B cell (primary cell): ENCODE data around the gene MRPL10. TPM values are rescaled to one million over a fixed set of nuclear protein-coding genes. Genes with fewer than 3 reads are reported as not detected.

ENCODE experiments used
- ATAC-seq: fragments of 200-7000 bp; cut with Tn5 transposase; one replicate; pipeline ENCODE4 v1.10.0; 2021; ENCODE audit warnings: low read depth, mild to moderate bottlenecking, moderate number of reproducible peaks, moderate library complexity
- CTCF ChIA-PET: fragments of 350-600 bp; sonication (Branson Sonifier 250); formaldehyde crosslinking; loops from one replicate; lab custom pipeline; 2021; ENCODE audit warnings: antibody characterized with exemption, inconsistent platforms; lab: Charles Lee
- POLR2A ChIA-PET: fragments of 350-600 bp; sonication (Branson Sonifier 250); formaldehyde crosslinking; loops from one replicate; lab custom pipeline; 2021; ENCODE audit warnings: antibody characterized with exemption; lab: Charles Lee
- DNase-seq: peaks from one replicate; pipeline ENCODE4 v3.0.0; 2013
- H2AFZ ChIP-seq: 2 replicates; pipeline ENCODE4 v1.6.1; 2012; ENCODE audit warnings: mild to moderate bottlenecking, low read depth, low read length; ENCODE audit not compliant: insufficient read depth, poor library complexity, severe bottlenecking
- H3K27ac ChIP-seq, 2 donors: 1 replicate in 1 of 2; 2 replicates in 1 of 2; pipeline ENCODE4 v1.5.1; 2012 to 2013; ENCODE audit warnings: low read length in 2 of 2, mild to moderate bottlenecking in 2 of 2, moderate library complexity in 1 of 2
- H3K27me3 ChIP-seq, 4 experiments: fragments of 200-600 bp in 1 of 4; sonication (generic) in 1 of 4; replicated peaks in 1 of 4; 1 replicate in 2 of 4; 2 replicates in 2 of 4; pipeline versions ENCODE4 v1.6.1 to v1.7.0; 2013 to 2016; ENCODE audit warnings: low read length in 3 of 4, mild to moderate bottlenecking in 2 of 4, mixed read lengths in 1 of 4, moderate library complexity in 1 of 4; ENCODE audit not compliant: insufficient read depth in 4 of 4, control insufficient read depth in 3 of 4; ENCODE audit errors: control extremely low read depth in 1 of 4
- H3K36me3 ChIP-seq, 2 experiments: replicated peaks in 1 of 2; 1 replicate in 1 of 2; 2 replicates in 1 of 2; pipeline versions ENCODE4 v1.6.1 to v1.7.1; 2013; ENCODE audit warnings: low read length in 1 of 2; ENCODE audit not compliant: insufficient read depth in 2 of 2, control insufficient read depth in 1 of 2; ENCODE audit errors: control extremely low read depth in 1 of 2, extremely low read depth in 1 of 2
- H3K4me1 ChIP-seq, 2 donors: fragments of 200-600 bp in 1 of 2; sonication (generic) in 1 of 2; 1 replicate in 1 of 2; 2 replicates in 1 of 2; pipeline versions ENCODE4 v1.5.1 to v1.6.1; 2013 to 2017; ENCODE audit warnings: low read length in 2 of 2; ENCODE audit not compliant: control insufficient read depth in 2 of 2, insufficient read depth in 2 of 2
- H3K4me2 ChIP-seq: replicated peaks from 2 replicates; pipeline ENCODE3; 2012; ENCODE audit warnings: mild to moderate bottlenecking, low read depth, low read length; ENCODE audit not compliant: poor library complexity, severe bottlenecking
- H3K4me3 ChIP-seq, 5 experiments: fragments of 200-600 bp in 1 of 5; sonication (generic) in 1 of 5; 1 replicate in 3 of 5; 2 replicates in 2 of 5; pipeline versions ENCODE4 v1.5.1 to v1.7.0; 2011 to 2016; ENCODE audit warnings: low read length in 4 of 5, mild to moderate bottlenecking in 4 of 5, low read depth in 2 of 5, control low read depth in 1 of 5, moderate library complexity in 1 of 5; ENCODE audit not compliant: insufficient read depth in 1 of 5; ENCODE audit errors: control extremely low read depth in 1 of 5, extremely low read depth in 1 of 5
- H3K79me2 ChIP-seq: fragments of 200-600 bp; sonication (generic); one replicate; pipeline ENCODE4 v1.6.0; 2016; ENCODE audit warnings: low read length; ENCODE audit not compliant: control insufficient read depth, insufficient read depth
- H3K9ac ChIP-seq: fragments of 200-600 bp; sonication (generic); 2 replicates; pipeline ENCODE4 v1.6.1; 2017; ENCODE audit warnings: mild to moderate bottlenecking, low read length, moderate library complexity
- H3K9me3 ChIP-seq, 3 donors: one replicate each; pipeline versions ENCODE4 v1.6.1 to v1.7.1; 2013; ENCODE audit warnings: low read length in 2 of 3; ENCODE audit not compliant: control insufficient read depth in 2 of 3, insufficient read depth in 1 of 3; ENCODE audit errors: control extremely low read depth in 1 of 3
- H4K20me1 ChIP-seq: 2 replicates; pipeline ENCODE4 v1.6.0; 2012; ENCODE audit warnings: mild to moderate bottlenecking, low read length; ENCODE audit not compliant: insufficient read depth, control insufficient read depth, poor library complexity, severe bottlenecking
- H3K27ac Mint-ChIP-seq: one replicate; pipeline ENCODE4 v1.8.0; 2021; ENCODE audit warnings: mixed read lengths
- H3K27me3 Mint-ChIP-seq: one replicate; pipeline ENCODE4 v1.8.0; 2021; ENCODE audit warnings: mixed read lengths
- H3K4me1 Mint-ChIP-seq: one replicate; pipeline ENCODE4 v1.8.0; 2021; ENCODE audit warnings: mixed read lengths
- H3K4me3 Mint-ChIP-seq: one replicate; pipeline ENCODE4 v1.8.0; 2021; ENCODE audit warnings: mixed read lengths
- H3K9me3 Mint-ChIP-seq: one replicate; pipeline ENCODE4 v1.8.0; 2022; ENCODE audit warnings: mixed read lengths; ENCODE audit not compliant: insufficient read depth
- CTCF ChIP-seq: fragments of 200-600 bp; IDR thresholded peaks from one replicate; pipeline ENCODE4 v1.8.0; 2022; ENCODE audit warnings: antibody characterized with exemption, mild to moderate bottlenecking
- EZH2 ChIP-seq: IDR thresholded peaks from 2 replicates; pipeline ENCODE4 v1.6.1; 2012; ENCODE audit warnings: borderline replicate concordance, low read depth, mild to moderate bottlenecking, moderate library complexity, low read length; ENCODE audit not compliant: insufficient read depth, poor library complexity, severe bottlenecking
- WGBS: methylation state at CpG from one replicate; pipeline ENCODE4 v1.1.5; 2013; ENCODE audit warnings: missing lambda C conversion rate; ENCODE audit not compliant: insufficient coverage; 5-methylcytosine and 5-hydroxymethylcytosine counted together
- intact Hi-C: fragments of 100-400 bp; cut with micrococcal nuclease; formaldehyde crosslinking; loops from one replicate; pipeline ENCODE4 v1.10.0; 2022
- polyA plus RNA-seq: library from polyadenylated mRNA; depleted of rRNA; stranded (reverse); fragments of >200 nt; gene quantifications from 2 replicates; pipeline ENCODE4 v1.2.3, GENCODE V29; 2012
- total RNA-seq, 2 donors: library from RNA; stranded (reverse); fragments of 120-200 nt in 1 of 2; gene quantifications; 1 replicate in 1 of 2; 2 replicates in 1 of 2; pipeline versions ENCODE4 v1.2.3 to v1.2.4, GENCODE V29; 2013 to 2022

The MRPL10 gene
- total and polyA plus RNA-seq, 2 donors (not counting 1 experiment from before 2014, with no cell fraction given): 34.8 to 39.4 TPM

- POLR2A ChIA-PET: interaction anchor here (0.6 to 0.8 kb wide), 2 partner anchors 12 to 138 kb away, joined by 3 to 5 read pairs; no protein-coding TSS in a partner anchor
- H3K4me1 ChIP-seq: no peaks in the 10 kb centered on the region
- CTCF ChIA-PET: interaction anchor here (0.6 to 2.8 kb wide), 12 partner anchors 20 to 418 kb away, joined by 3 to 14 read pairs (median 3); no protein-coding TSS in a partner anchor
- intact Hi-C loops: loop anchor here (1.0 to 10.0 kb wide), 3 partner anchors 25 to 138 kb away; partner anchors contain the start of gene TBKBP1
- ATAC-seq (no peak), DNase-seq (no peak)
- no peak for TF ChIP-seq CTCF
- TF ChIP-seq EZH2: no peak
- no peaks in the 10 kb centered on the region for H3K79me2 ChIP-seq
- H3K36me3 ChIP-seq: no peaks in the 10 kb centered on the region
- peaks cover 9% of the 10 kb centered on the region for H3K27me3 Mint-ChIP-seq
- H3K4me3 Mint-ChIP-seq: no peak overlapping the region
- H3K4me2 ChIP-seq: no peak overlapping the region
- no peak overlapping the region for H3K27ac ChIP-seq
- no peak overlapping the region for H3K27ac Mint-ChIP-seq
- H3K9me3 ChIP-seq: no peaks in the 10 kb centered on the region
- H3K4me1 Mint-ChIP-seq: peaks cover 1% of the 10 kb centered on the region
- no peak overlapping the region for H3K9ac ChIP-seq
- H3K9me3 Mint-ChIP-seq: no peaks in the 10 kb centered on the region
- H3K4me3 ChIP-seq: no peak overlapping the region
- H2AFZ ChIP-seq: no peak overlapping the region
- peaks cover 0 to 8% (median 0%) of the 10 kb centered on the region in 4 experiments for H3K27me3 ChIP-seq
- 74% methylated on average over 4 of the region's 6 CpGs for WGBS
- H4K20me1 ChIP-seq: no peaks in the 10 kb centered on the region
Observed at GRCh38 chr17:47801906-47802305, 29.4 kb downstream of the MRPL10 start.

- WGBS: 77% methylated on average over 3 of the region's 4 CpGs
- ATAC-seq (no peak), DNase-seq (no peak)
- Histone ChIP-seq H3K36me3 (no peaks in the 10 kb centered on the region), H3K4me3 (no peak overlapping the region), H3K9ac (no peak overlapping the region), H2AFZ (no peak overlapping the region), H3K4me2 (no peak overlapping the region), H3K4me1 (no peaks in the 10 kb centered on the region), H4K20me1 (no peaks in the 10 kb centered on the region), H3K9me3 (no peaks in the 10 kb centered on the region), H3K27me3 (peaks cover 0 to 8% (median 0%) of the 10 kb centered on the region in 4 experiments), H3K79me2 (no peaks in the 10 kb centered on the region), H3K27ac (no peak overlapping the region)
- Mint-ChIP-seq H3K9me3 (no peaks in the 10 kb centered on the region), H3K4me3 (no peak overlapping the region), H3K27me3 (peaks cover 9% of the 10 kb centered on the region), H3K4me1 (peaks cover 1% of the 10 kb centered on the region), H3K27ac (no peak overlapping the region)
- TF ChIP-seq CTCF (no peak), EZH2 (no peak)
- intact Hi-C loops: loop anchor here (10.0 kb wide), 1 partner anchor 106 kb away; the partner anchor contains the start of gene TBKBP1
- CTCF ChIA-PET: interaction anchor here (0.6 to 2.8 kb wide), 8 partner anchors 20 to 418 kb away, joined by 3 to 14 read pairs (median 5); no protein-coding TSS in a partner anchor
- POLR2A ChIA-PET: interaction anchor here (0.6 to 0.8 kb wide), 2 partner anchors 11 to 137 kb away, joined by 3 to 5 read pairs; no protein-coding TSS in a partner anchor
Observed at GRCh38 chr17:47801176-47801765, 30.1 kb downstream of the MRPL10 start.
